ENCODE data around the gene IPMK. TPM values are rescaled to one million over a fixed set of nuclear protein-coding genes. Genes with fewer than 3 reads are reported as not detected.

Gene IPMK
- total RNA-seq, 1 experiment from 2014 or later = 5.2 TPM

GRCh38 chr10:58299580-58299979 lies 31.9 kb upstream of the IPMK start:
- intact Hi-C loops (cut with micrococcal nuclease) = loop anchor here (1.0 to 10.0 kb wide), 3 partner anchors 86 to 215 kb away; partner anchors contain the start of genes BICC1 and TFAM

DNA sequence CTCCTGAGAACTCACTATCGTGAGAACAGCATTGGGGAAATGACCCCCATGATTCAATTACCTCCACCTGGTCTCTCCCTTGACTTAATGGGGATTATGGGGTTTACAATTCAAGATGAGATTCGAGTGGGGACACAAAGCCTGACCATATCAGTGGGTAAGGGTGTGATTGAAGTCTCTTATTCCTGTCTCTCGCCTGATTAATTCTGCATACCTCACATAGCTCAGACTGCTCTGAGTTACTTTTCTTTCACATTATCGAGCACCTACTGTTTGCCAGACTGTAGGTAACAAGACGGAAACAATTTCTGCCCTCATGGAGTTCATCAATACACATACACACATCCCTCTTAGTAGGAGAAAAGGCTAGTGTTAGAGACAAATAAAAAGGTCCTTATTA lies 26.3 kb upstream of the IPMK start:
- CTCF ChIA-PET = interaction anchor here (0.6 to 8.4 kb wide), 8 partner anchors 12 to 637 kb away, joined by 3 to 198 read pairs (median 4); no protein-coding TSS in a partner anchor
- no TSS peak for BruUV-seq (replicated peaks)
- intact Hi-C loops (cut with micrococcal nuclease) = loop anchor here (10.0 kb wide), 1 partner anchor 221 kb away; the partner anchor contains the start of gene BICC1

More at GRCh38 chr10:58299580-58299979, 31.9 kb upstream of the IPMK start:
- Mint-ChIP-seq H3K27ac (ENCODE audit: low read depth, unreplicated experiment) (no peak overlapping the region), H3K27me3 (ENCODE audit: insufficient read depth, unreplicated experiment) (peaks cover 40% of the 10 kb centered on the region), H3K4me3 (ENCODE audit: unreplicated experiment) (no peak overlapping the region), H3K36me3 (ENCODE audit: insufficient read depth, unreplicated experiment) (no peaks in the 10 kb centered on the region), H3K4me1 (ENCODE audit: insufficient read depth, unreplicated experiment) (no peaks in the 10 kb centered on the region), H3K9me3 (ENCODE audit: unreplicated experiment) (no peaks in the 10 kb centered on the region)
- POLR2A ChIA-PET = interaction anchor here (0.7 to 2.5 kb wide), 4 partner anchors 32 to 91 kb away, joined by 3 to 19 read pairs (median 4); partner anchors contain the start of genes IPMK and TFAM
- CTCF ChIA-PET = interaction anchor here (0.5 to 4.7 kb wide), 43 partner anchors 9 to 1410 kb away, joined by 3 to 68 read pairs (median 4); partner anchors contain the start of genes TFAM and UBE2D1
- BruUV-seq (replicated peaks) = no TSS peak
- peak; percentile 76 for TF ChIP-seq CTCF (IDR thresholded peaks at IDR 0.05; ENCODE audit: unreplicated experiment)
- peak; percentile 80 for DNase-seq (ENCODE audit: unreplicated experiment)

GRCh38 chr10:58291538-58292174 lies 24.0 kb upstream of the IPMK start:
- no peaks in the 10 kb centered on the region for H3K9me3 Mint-ChIP-seq (ENCODE audit: unreplicated experiment)
- H3K27ac Mint-ChIP-seq (ENCODE audit: low read depth, unreplicated experiment) = peak overlapping the region; percentile 2
- DNase-seq (ENCODE audit: unreplicated experiment) = peak; percentile 61
- BruUV-seq (replicated peaks) = no TSS peak
- H3K36me3 Mint-ChIP-seq (ENCODE audit: insufficient read depth, unreplicated experiment) = peaks cover 16% of the 10 kb centered on the region
- intact Hi-C loops (cut with micrococcal nuclease) = loop anchor here (1.0 to 10.0 kb wide), 2 partner anchors 114 to 223 kb away; partner anchors contain the start of gene BICC1
- TF ChIP-seq CTCF (IDR thresholded peaks at IDR 0.05; ENCODE audit: unreplicated experiment) = peak; percentile 57
- ChIA-PET POLR2A (interaction anchor here (0.7 to 4.0 kb wide), 8 partner anchors 14 to 121 kb away, joined by 3 to 42 read pairs (median 4); partner anchors contain the start of genes CISD1, IPMK and TFAM), CTCF (interaction anchor here (0.6 to 8.4 kb wide), 28 partner anchors 8 to 1328 kb away, joined by 3 to 198 read pairs (median 4); partner anchors contain the start of genes CISD1 and IPMK)
- no peak overlapping the region for H3K4me3 Mint-ChIP-seq (ENCODE audit: unreplicated experiment)
- peaks cover 6% of the 10 kb centered on the region for H3K4me1 Mint-ChIP-seq (ENCODE audit: insufficient read depth, unreplicated experiment)
- no peaks in the 10 kb centered on the region for H3K27me3 Mint-ChIP-seq (ENCODE audit: insufficient read depth, unreplicated experiment)

More for the DNA sequence above, 26.3 kb upstream of the IPMK start:
- Mint-ChIP-seq H3K27ac (ENCODE audit: low read depth, unreplicated experiment) (no peak overlapping the region), H3K36me3 (ENCODE audit: insufficient read depth, unreplicated experiment) (no peaks in the 10 kb centered on the region), H3K4me3 (ENCODE audit: unreplicated experiment) (no peak overlapping the region), H3K4me1 (ENCODE audit: insufficient read depth, unreplicated experiment) (peaks cover 6% of the 10 kb centered on the region), H3K27me3 (ENCODE audit: insufficient read depth, unreplicated experiment) (no peaks in the 10 kb centered on the region), H3K9me3 (ENCODE audit: unreplicated experiment) (no peaks in the 10 kb centered on the region)
- DNase-seq (ENCODE audit: unreplicated experiment) = no peak
- POLR2A ChIA-PET = interaction anchor here (0.7 to 2.6 kb wide), 3 partner anchors 10 to 116 kb away, joined by 3 to 10 read pairs (median 4); partner anchors contain the start of gene CISD1
- TF ChIP-seq CTCF (IDR thresholded peaks at IDR 0.05; ENCODE audit: unreplicated experiment) = no peak

DNA sequence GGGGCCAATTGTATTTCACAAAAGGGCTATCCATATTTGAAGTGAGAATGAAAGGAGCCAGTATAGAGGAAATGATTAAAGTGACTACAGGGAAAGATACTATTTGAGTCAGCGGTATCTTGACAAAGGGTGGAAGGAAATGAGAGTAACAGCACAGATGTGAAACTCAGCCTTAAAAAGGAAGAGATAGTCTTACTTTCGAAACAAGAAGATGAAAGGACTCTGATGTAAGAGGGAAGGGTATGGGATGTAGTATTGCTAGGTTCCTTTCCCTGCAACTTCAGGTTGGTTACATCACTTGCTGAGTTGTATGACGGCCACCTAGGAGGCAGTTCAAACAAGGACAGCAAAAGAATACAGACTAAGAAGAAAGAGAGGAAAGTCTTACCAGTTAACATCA lies 14.9 kb upstream of the IPMK start:
- TF ChIP-seq CTCF (IDR thresholded peaks at IDR 0.05; ENCODE audit: unreplicated experiment) = no peak
- Mint-ChIP-seq H3K36me3 (ENCODE audit: insufficient read depth, unreplicated experiment) (peaks cover 49% of the 10 kb centered on the region), H3K9me3 (ENCODE audit: unreplicated experiment) (no peaks in the 10 kb centered on the region), H3K27ac (ENCODE audit: low read depth, unreplicated experiment) (peak overlapping the region; percentile 47), H3K4me3 (ENCODE audit: unreplicated experiment) (no peak overlapping the region), H3K27me3 (ENCODE audit: insufficient read depth, unreplicated experiment) (no peaks in the 10 kb centered on the region), H3K4me1 (ENCODE audit: insufficient read depth, unreplicated experiment) (peaks cover 17% of the 10 kb centered on the region)
- CTCF ChIA-PET = interaction anchor here (0.6 to 1.6 kb wide), 4 partner anchors 10 to 104 kb away, joined by 3 to 4 read pairs (median 4); no protein-coding TSS in a partner anchor
- POLR2A ChIA-PET = interaction anchor here (0.7 to 1.1 kb wide), 2 partner anchors 14 to 16 kb away, joined by 3 to 4 read pairs; partner anchors contain the start of gene CISD1
- no TSS peak for BruUV-seq (replicated peaks)
- no peak for DNase-seq (ENCODE audit: unreplicated experiment)
- intact Hi-C loops (cut with micrococcal nuclease) = no loop called here
